Pancreas (tissue), 10 donors: ENCODE data around the gene SETBP1. TPM values are rescaled to one million over a fixed set of nuclear protein-coding genes. Genes with fewer than 3 reads are reported as not detected.

Experiments
- ATAC-seq, 4 donors: fragments of 200-7000 bp; cut with Tn5 transposase; one replicate each; pipeline versions ENCODE4 v1.8.0 to v1.9.1; 2020; ENCODE audit warnings: mild to moderate bottlenecking in 4 of 4, moderate library complexity in 4 of 4
- DNase-seq, 6 donors: peaks; one replicate each; pipeline ENCODE4 v3.0.0-alpha.2; 2020
- FAIRE-seq: peaks from 2 replicates; lab custom pipeline; 2012; peaks lifted over from hg19 to GRCh38; lab: Jason Lieb, UNC
- H3K27ac ChIP-seq, 4 donors: fragments of 200-600 bp; sonication (generic); 1 replicate in 3 of 4; 2 replicates in 1 of 4; pipeline versions ENCODE4 v1.5.0 to v1.8.0; 2020
- H3K27me3 ChIP-seq, 4 donors: fragments of 200-600 bp; one replicate each; pipeline ENCODE4 v1.8.0; 2021
- H3K36me3 ChIP-seq, 3 donors: fragments of 200-600 bp; sonication (generic) in 1 of 3; one replicate each; pipeline versions ENCODE4 v1.5.0 to v1.8.0; 2020 to 2021
- H3K4me1 ChIP-seq, 3 donors: fragments of 200-600 bp; one replicate each; pipeline ENCODE4 v1.8.0; 2021
- H3K4me3 ChIP-seq, 4 donors: fragments of 200-600 bp; sonication (generic) in 2 of 4; one replicate each; pipeline versions ENCODE4 v1.5.0 to v1.8.0; 2020 to 2021
- H3K9me3 ChIP-seq, 4 donors: fragments of 200-600 bp; one replicate each; pipeline ENCODE4 v1.8.0; 2021
- WGBS, 2 donors: extraction: QIAGEN DNeasy Blood & Tissue Kit; methylation state at CpG; one replicate each; pipeline ENCODE4 v1.1.7; 2013; 5-methylcytosine and 5-hydroxymethylcytosine counted together
- intact Hi-C, 3 donors: fragments of 100-400 bp; cut with DNase I; formaldehyde crosslinking; loops; one replicate each; pipeline versions ENCODE4 v1.11.1 to v1.14.2; 2022
- polyA plus RNA-seq, 2 donors: library from polyadenylated mRNA; stranded (reverse); fragments of 200-250 nt; gene quantifications; one replicate each; pipeline ENCODE4 v1.2.3, GENCODE V29; 2013
- total RNA-seq, 6 donors: library from RNA; stranded (reverse); fragmentation: NEBNext Ultra II Directional in 4 of 6; extraction: Animal tissue kit (Norgen Biotek cat#: 25700) in 4 of 6; gene quantifications; one replicate each; pipeline versions ENCODE4 v1.2.1 to v1.2.4, GENCODE V29; 2021 to 2023
- TF ChIP-seq, protein P1 (sequence below), 4 donors: fragments of 200-600 bp; sonication (generic) in 3 of 4; IDR thresholded peaks; one replicate each; pipeline versions ENCODE4 v1.5.0 to v1.8.0; 2021; ENCODE audit warnings: antibody characterized with exemption in 4 of 4
- donor health status: healthy with polysubstance abuse.
- donor health status: DM: no; HTN: no; CAD: no; lungs with moderate emphysema.
- donor health status: DM: no; HTN: no; CAD: no.
- donor health status: control.
- donor health status: control.
- donor health status: Bipolar disorder and iron deficiency.
- donor health status: DM: yes; HTN: yes; CAD: no.
- donor health status: DM: no; HTN: no; CAD: no.
- donor health status: DM: no; HTN: no; CAD: no.
- donor health status: DM: yes; HTN: yes; CAD: no.

SETBP1 gene
- total and polyA plus RNA-seq, 8 donors = 3.9 to 24.0 (median 18.1) TPM

DNA sequence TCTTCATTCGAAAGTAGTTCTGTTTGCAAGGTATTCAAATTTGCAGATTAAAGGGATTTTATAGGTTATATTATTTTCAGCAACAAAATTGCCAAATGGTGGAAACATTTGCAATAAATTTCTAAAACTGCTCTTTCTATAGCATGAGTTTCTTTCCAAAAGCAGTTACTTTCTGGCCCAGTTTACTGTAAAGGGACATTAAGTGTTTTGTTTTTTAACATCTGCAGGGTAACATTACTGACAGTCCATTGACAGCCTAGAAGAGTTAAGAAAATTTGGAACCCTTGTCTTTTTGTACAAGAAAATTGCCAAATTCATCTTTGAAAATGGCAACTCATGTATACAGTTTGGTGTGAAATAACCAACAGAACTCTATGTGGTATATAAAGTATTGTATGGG is 375.1 kb downstream of the SETBP1 start:
- Histone ChIP-seq H3K36me3 (no peaks in the 10 kb centered on the region), H3K9me3 (no peaks in the 10 kb centered on the region), H3K4me3 (no peak overlapping the region), H3K27ac (no peak overlapping the region), H3K4me1 (no peaks in the 10 kb centered on the region), H3K27me3 (no peaks in the 10 kb centered on the region)
- FAIRE-seq = no peak
- no peak for ATAC-seq
- intact Hi-C loops = no loop called here
- WGBS, 2 donors = 96% methylated on average over 1 of the region's 1 CpG
- TF ChIP-seq, protein P1, sequence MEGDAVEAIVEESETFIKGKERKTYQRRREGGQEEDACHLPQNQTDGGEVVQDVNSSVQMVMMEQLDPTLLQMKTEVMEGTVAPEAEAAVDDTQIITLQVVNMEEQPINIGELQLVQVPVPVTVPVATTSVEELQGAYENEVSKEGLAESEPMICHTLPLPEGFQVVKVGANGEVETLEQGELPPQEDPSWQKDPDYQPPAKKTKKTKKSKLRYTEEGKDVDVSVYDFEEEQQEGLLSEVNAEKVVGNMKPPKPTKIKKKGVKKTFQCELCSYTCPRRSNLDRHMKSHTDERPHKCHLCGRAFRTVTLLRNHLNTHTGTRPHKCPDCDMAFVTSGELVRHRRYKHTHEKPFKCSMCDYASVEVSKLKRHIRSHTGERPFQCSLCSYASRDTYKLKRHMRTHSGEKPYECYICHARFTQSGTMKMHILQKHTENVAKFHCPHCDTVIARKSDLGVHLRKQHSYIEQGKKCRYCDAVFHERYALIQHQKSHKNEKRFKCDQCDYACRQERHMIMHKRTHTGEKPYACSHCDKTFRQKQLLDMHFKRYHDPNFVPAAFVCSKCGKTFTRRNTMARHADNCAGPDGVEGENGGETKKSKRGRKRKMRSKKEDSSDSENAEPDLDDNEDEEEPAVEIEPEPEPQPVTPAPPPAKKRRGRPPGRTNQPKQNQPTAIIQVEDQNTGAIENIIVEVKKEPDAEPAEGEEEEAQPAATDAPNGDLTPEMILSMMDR (IDR thresholded peaks at IDR 0.05) = no peak
- DNase-seq = no peak

DNA sequence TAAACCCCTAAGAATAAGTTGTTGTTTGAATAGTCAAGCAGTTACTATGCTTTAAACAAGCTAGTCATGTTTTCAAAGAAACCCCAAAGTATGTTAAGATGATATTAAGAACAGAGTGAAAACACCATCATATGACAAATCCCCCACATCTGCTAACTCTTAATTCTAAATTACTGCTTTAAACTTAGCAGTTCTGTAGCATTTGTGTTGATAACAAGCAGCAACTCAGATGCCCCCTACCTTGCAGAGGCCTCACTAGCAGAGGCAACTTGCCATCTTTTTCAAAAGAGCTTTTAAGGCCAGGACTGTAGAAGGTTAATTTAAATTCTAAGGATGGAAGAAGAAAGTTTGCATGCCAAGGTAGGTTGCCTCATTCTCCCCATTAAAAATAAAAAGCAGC is 376.2 kb downstream of the SETBP1 start:
- Histone ChIP-seq H3K36me3 (no peaks in the 10 kb centered on the region), H3K4me3 (no peak overlapping the region), H3K4me1 (no peaks in the 10 kb centered on the region), H3K27me3 (no peaks in the 10 kb centered on the region), H3K9me3 (no peaks in the 10 kb centered on the region), H3K27ac (no peak overlapping the region)
- intact Hi-C loops = no loop called here
- ATAC-seq = no peak
- no peak for FAIRE-seq
- TF ChIP-seq, protein P1 (IDR thresholded peaks at IDR 0.05) = no peak
- DNase-seq = no peak

DNA sequence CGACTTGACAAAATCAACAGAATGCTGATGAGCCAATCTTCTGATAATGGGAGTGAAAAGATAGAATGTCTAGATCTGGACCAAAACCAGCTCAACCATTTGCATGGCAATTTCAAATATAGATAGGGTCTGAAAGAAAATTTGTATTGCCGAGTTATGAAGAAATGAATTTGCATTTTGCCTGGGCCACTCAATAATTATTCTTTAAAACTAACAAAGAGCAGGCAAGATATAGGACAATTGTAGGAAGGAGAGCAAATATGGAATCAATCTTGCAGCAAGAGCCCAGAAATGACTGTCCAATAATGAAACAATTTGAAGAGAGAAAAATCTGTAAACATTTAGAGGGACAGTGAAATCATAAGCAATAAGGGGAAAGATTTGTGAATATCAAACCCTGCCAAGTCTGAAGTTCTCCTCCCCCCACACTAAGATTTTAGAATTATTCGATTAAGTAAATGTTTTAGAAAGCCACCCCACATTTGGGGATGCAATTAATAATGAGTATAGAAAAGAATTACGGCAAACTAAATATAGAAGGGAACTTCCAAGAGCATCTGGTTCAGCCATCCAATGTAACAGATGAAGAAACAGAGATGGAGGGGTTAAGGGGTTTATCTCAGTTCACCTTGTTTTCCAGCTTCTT is 377.4 kb downstream of the SETBP1 start:
- no peaks in the 10 kb centered on the region for H3K4me1 ChIP-seq
- no peaks in the 10 kb centered on the region for H3K27me3 ChIP-seq
- no peaks in the 10 kb centered on the region for H3K36me3 ChIP-seq
- no peaks in the 10 kb centered on the region for H3K9me3 ChIP-seq
- ATAC-seq (no peak), DNase-seq (no peak), FAIRE-seq (no peak)
- H3K4me3 ChIP-seq = no peak overlapping the region
- TF ChIP-seq, protein P1 (IDR thresholded peaks at IDR 0.05) = no peak
- H3K27ac ChIP-seq = no peak overlapping the region
- WGBS, 2 donors = 78 to 81% methylated on average over 4 of the region's 4 CpGs
- intact Hi-C loops = no loop called here

DNA sequence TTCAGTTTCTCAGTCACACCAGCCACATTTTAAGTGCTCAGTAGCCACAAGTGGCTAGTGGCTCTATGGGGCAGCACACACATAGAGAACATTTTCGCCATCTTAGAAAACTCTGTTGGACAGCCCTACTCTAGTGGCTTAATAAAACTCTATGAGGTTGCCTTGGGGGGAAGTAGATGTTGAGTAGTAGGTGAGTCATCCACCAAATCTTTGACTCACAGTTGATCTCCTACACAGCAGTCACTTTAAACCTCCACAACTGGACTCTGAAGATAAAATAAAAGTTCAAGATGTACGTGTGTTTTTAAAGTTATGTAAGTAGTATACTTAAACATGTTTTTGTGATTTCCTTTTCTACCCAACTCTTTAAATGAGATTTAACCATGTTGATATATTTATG is 379.0 kb downstream of the SETBP1 start:
- no peaks in the 10 kb centered on the region for H3K27me3 ChIP-seq
- no peaks in the 10 kb centered on the region for H3K9me3 ChIP-seq
- intact Hi-C loops = no loop called here
- 81 to 83% methylated on average over 2 of the region's 2 CpGs for WGBS, 2 donors
- no peak overlapping the region for H3K4me3 ChIP-seq
- H3K27ac ChIP-seq = no peak overlapping the region
- DNase-seq = no peak
- FAIRE-seq = peak; percentile 68
- peaks cover 0 to 7% (median 0%) of the 10 kb centered on the region in 3 donors for H3K36me3 ChIP-seq
- ATAC-seq = peak in 2 of 4 donors; percentile 46 to 50
- no peaks in the 10 kb centered on the region for H3K4me1 ChIP-seq
- TF ChIP-seq, protein P1 (IDR thresholded peaks at IDR 0.05) = no peak

DNA sequence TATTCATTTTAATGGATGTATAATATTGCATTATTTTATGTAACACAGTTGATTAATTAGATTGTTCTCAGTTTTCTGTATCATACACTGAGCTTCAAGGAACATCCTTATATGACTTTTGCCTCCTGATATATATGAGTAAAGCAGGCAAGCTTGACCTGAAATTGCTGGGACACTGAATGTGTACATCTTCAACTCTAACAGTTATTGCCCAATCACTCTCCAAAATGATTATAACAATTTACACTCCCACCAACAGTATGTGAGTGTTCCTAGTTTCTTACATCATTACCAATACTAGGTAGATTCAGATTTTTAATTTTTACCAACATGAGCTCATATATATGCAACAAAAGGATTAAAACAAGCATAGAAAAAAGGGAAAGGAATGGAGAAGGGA is 379.4 kb downstream of the SETBP1 start:
- Histone ChIP-seq H3K4me1 (no peaks in the 10 kb centered on the region), H3K4me3 (no peak overlapping the region), H3K27me3 (no peaks in the 10 kb centered on the region), H3K36me3 (peaks cover 0 to 7% (median 0%) of the 10 kb centered on the region in 3 donors), H3K27ac (no peak overlapping the region), H3K9me3 (no peaks in the 10 kb centered on the region)
- intact Hi-C loops = no loop called here
- no peak for FAIRE-seq
- no peak for DNase-seq
- TF ChIP-seq, protein P1 (IDR thresholded peaks at IDR 0.05) = no peak
- ATAC-seq = no peak
